Measurements from ENCODE around the gene PHLDB2. TPM values are rescaled to one million over a fixed set of nuclear protein-coding genes. Genes with fewer than 3 reads are reported as not detected.

PHLDB2 gene
- total and polyA plus RNA-seq, 2 of the 8 experiments (the other 6 are each of a cell fraction or from before 2014, with no cell fraction given): 5.8 to 22.6 TPM

GRCh38 chr3:111906656-111907055 is 47.6 kb downstream of the PHLDB2 start (continued):
- TF ChIP-seq, protein P1, sequence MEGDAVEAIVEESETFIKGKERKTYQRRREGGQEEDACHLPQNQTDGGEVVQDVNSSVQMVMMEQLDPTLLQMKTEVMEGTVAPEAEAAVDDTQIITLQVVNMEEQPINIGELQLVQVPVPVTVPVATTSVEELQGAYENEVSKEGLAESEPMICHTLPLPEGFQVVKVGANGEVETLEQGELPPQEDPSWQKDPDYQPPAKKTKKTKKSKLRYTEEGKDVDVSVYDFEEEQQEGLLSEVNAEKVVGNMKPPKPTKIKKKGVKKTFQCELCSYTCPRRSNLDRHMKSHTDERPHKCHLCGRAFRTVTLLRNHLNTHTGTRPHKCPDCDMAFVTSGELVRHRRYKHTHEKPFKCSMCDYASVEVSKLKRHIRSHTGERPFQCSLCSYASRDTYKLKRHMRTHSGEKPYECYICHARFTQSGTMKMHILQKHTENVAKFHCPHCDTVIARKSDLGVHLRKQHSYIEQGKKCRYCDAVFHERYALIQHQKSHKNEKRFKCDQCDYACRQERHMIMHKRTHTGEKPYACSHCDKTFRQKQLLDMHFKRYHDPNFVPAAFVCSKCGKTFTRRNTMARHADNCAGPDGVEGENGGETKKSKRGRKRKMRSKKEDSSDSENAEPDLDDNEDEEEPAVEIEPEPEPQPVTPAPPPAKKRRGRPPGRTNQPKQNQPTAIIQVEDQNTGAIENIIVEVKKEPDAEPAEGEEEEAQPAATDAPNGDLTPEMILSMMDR (IDR thresholded peaks at IDR 0.05; ENCODE audit: control extremely low read depth in 1 of 3, insufficient read depth in 1 of 3, low read depth in 1 of 3, low read length in 3 of 3): no peak
- TF ChIP-seq CHD2 (IDR thresholded peaks at IDR 0.05; ENCODE audit: low read length) (no peak), JUND (IDR thresholded peaks at IDR 0.05; ENCODE audit: low read length) (no peak)

Measured in H1 (cell line).